ENCODE measurements around the gene SCN3A.

SCN3A gene

DNA sequence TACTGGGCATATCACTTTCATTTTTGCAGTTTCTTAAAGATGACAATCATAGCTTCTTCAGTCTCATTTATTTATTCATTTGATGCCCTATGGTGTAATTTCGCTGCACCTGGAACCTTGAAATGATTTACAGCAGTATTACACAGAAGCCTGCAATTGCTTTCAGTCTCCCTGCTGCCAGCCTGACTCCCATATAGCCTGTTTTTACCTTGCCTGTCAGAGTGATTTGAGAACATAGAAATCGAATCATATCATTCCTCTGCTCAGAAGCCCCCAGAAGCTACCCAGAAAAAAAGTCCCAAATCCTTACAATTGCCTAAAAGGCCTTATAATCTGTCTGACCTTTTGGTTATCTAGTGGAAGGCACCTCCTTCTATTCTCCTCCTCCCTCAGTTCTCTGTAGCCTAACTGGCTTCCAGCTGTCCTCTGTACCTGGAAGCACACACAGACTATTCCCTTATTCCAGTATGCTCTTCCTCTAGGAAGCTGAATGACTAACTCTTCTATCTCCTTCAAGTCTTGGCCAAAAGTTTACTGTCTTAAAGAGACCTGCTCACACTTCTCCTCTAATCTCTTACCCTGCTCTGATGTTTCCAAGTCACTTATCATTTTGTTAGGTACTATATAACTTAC lies 12.6 kb downstream of the SCN3A start:
- DNase-seq (ENCODE audit: low read depth): no peak

DNA sequence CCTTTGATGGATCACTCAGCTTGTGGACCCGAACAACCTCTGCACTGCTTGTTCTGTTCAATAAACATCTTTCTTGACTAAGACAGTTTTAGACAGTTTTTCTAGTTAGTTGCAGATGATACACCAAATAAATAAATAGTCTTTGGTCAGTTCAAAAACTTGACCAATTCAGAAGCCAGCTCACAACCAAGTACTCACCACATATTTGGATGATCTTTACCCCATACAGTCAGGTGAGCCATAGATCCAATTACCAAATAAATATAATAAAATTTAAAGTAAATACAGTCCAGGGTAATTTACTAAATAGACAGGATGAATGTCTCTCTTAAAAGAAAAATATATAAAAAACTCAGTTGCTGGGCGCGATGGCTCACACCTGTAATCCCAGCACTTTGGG lies 18.2 kb downstream of the SCN3A start:
- DNase-seq (ENCODE audit: low read depth): no peak

DNA sequence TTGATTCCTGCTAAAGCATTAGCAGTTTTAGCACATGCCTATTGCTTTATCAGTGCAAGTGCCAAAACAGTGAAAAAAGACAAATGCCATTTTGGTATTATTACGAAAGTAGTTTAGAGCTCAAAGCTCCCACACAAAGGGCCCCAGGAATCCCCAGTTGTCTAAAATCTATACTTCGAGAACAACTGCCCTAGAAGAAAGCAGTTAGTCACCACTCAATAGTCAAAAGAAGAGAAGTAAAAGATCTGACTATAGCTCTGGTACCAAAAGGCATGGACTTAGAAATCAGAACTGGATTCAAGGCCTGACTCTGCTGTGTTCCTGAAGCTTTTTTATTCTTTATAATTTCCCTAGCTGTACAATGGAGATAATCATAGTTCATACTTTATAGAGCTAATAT lies 21.8 kb downstream of the SCN3A start:
- DNase-seq (ENCODE audit: low read depth): no peak

DNA sequence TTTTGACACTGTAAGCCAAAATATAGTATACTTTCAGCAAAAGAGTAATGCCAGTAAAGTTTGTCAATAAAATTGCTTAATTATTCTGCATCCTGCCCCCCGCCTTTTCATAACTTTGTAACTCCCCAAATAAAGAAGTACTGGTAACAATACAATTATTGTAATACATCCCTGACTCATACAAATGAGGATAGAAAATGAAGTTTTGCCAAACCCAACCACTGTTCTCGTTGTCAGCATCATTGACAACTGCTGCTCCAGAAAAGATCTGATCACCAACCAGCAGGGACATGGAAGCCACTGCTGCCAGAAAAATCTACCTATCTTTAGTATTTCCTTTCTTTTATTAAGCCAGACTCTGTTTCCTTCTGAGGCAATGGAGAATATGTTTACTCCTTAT lies 27.1 kb downstream of the SCN3A start:
- DNase-seq (ENCODE audit: low read depth): no peak

DNA sequence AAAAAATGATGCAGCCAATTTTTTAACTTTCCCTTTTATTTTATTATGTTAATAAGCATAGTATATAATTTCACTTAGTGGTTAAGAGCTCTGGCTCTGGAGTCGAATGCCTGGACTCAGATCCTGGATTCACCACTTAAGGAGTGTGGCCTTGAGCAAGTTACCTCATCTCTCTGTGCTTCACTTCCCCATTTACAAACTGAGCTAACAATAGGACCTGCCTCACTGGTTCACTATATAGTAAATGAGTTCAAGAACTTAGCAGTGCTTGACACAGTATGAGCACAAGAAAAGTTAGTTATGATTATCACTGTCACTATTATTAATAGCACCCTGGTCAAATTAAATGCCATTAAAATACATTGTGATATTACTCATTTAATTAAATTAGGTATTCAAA lies 30.6 kb downstream of the SCN3A start:
- DNase-seq (ENCODE audit: low read depth): no peak

DNA sequence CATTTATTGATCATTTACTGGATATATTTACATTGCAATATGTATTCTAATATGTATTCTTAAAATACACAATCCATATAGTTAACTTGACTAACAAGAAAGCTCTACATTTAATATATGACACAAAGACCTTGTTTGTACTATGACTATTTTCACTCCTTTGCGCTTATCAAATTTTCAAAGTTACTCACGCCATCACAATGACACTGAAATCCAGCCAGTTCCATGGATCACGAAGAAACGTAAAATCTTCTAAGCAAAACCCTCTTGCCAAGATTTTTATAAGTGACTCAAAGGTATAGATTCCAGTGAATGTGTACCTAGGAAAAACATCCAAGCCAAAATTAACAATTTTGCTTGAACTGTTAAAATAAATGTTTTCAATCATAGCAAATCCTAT lies 39.6 kb downstream of the SCN3A start:
- no peak for DNase-seq (ENCODE audit: low read depth)

DNA sequence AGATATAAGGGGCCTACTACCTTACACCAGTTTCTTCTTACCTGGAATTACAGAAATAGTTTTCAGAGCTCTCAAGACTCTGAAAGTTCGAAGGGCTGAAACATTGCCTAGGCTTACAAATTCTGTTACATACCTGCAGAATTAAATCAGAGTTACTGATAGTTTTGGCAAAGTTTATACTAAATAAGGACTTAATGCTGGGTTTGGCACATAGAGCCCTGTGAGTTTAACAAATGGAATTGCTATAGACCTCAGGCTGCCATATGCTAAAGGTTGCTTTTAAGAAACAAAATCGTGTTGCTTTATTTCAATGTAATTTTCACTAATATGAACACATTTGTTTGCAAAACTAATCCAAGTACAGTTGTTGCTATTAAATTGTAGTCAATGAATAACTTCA lies 40.1 kb downstream of the SCN3A start:
- DNase-seq (ENCODE audit: low read depth): no peak

DNA sequence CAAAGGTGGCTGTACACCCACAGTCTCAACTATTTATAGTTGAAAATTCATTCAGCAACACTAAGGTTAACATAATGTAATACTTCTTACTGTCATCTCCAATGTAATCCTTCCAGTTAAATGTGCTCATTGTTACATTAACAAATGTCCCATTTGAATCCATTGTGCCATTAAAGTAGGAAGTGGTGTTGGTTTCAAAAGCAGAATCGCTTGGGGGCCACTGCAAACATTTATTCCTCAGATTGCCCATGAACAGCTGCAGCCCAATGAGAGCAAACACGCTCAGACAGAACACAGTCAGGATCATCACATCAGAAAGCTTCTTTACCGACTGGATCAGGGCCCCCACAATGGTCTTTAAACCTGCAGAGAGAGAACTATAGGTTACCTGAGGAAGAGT lies 41.4 kb downstream of the SCN3A start:
- DNase-seq (ENCODE audit: low read depth): no peak

DNA sequence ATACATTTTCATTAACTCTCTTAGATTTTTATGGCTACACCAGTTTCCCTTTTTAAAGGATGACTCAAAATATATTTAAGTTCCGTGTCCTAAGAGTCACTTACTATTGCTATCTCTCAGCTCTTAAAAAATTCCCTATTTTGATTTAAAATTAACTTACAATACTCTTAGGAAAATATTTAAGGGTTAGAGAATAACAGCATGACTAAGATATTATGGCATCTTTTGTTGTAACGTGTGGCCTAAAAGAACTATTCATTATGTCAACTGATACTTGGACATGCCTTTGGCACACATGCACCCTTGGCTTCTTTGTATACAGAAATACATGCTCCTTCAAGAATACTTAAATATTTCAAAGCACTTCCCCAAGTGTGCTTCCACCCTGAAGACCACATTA lies 42.3 kb downstream of the SCN3A start:
- DNase-seq (ENCODE audit: low read depth): no peak

DNA sequence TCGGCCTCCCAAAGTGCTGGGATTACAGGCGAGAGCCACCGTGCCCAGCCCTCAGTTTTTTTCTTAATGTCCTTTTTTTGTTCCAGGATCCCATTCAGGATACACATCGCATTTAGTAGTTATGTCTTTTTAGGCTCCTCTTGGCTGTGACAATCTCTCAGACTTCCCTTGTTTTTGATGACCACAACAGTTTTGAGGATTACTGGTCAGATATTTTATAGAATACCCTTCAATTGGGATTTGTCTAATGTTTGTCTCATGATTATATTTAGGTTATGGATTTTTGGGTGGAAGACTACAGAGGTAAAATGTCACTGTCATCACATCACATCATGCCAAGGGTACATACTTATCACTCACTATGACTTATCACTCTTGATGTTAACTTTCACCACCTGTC lies 46.7 kb downstream of the SCN3A start:
- no peak for DNase-seq (ENCODE audit: low read depth)

DNA sequence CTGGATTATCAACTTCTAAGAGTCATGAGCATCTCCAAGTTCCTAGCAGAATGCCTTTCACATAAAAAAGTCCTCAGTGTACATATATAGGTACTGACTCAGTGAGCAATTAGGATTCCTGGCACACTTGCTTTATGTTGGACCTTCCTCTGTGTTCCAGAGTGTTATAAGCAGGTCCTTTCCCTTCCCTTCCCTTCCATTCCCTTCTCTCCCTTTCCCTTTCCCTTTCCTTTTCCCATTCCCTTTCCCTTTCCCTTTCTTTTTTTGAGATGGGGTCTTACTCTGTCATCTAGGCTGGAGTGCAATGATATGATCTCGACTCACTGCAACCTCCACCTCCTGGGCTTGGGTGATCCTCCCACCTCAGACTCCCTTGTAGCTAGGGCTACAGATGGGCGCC lies 48.7 kb downstream of the SCN3A start:
- no peak for DNase-seq (ENCODE audit: low read depth)

DNA sequence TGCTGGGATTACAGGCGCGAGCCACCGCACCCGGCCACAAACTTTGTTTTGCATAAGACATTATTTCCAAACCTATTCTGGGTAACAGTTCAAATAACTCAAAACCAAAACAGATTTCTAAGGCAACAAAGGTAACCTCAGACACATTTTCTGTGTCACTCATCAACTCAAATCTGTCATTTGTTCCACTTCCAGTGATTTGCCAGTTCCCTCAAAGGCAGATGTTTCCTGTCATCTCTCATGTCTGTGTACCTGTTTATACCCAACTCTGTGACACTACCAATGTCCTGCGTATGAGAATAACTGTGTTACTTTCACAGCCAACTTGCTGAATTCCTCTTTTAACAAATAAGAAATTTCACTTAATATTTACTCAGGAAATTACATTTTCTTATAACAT lies 54.4 kb downstream of the SCN3A start:
- DNase-seq (ENCODE audit: low read depth): no peak

DNA sequence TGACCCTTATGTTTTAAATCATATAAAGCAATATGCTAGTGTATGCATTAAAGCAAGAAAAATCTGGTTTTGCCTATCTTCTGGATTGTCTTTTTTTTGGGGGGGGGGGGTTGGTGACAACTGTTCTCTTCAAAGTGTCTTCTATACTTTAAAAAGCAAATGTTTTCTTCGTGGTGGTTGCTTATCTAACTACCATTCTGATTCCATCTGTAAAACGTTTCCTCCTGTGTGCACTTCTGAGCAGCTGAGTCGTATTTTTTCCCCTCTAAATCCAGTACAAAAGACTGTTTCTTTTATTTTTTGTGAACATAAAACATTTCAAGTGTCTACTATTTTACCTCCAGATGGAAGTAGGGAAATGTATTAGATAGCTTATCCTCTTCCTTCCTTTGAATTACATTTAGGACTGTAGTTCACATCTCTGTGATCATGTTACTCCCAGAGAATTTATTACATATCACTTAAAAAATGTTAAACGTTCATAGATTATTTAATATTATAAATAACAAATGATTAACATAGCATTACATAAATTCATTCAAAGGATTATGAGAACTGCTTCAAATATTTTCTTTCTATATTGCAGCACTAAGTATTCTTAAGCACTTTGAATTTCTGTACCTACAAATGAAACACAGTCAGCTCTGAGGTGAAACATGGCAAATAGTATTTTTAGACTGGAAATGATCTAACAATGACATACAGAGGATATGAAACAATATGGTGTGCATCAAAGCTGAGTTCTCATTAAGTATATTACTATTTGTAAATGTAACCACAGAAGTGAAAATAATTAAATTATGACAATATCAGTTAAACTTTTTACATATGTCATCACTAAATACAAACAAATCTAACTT lies 56.4 kb downstream of the SCN3A start:
- no peak for DNase-seq (ENCODE audit: low read depth)

DNA sequence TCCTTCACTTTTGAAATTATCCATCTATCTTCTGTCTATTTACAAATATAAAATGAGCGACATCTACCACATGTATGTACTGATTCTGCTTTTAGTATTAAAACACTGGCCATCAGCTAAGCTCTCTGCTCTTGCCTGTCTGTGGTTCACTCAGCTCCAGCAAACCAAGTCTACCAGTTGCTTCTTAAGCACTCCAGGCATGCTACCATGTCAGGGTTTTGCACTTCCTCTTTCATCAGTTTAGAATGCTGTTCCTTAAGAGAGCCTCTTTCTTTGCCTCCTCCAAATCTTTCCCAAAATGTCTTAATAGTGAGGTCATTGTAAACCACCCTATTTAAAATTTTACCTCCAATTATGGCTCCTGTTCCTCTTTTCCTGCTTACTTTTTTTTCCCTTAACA lies 59.5 kb downstream of the SCN3A start:
- no peak for DNase-seq (ENCODE audit: low read depth)

DNA sequence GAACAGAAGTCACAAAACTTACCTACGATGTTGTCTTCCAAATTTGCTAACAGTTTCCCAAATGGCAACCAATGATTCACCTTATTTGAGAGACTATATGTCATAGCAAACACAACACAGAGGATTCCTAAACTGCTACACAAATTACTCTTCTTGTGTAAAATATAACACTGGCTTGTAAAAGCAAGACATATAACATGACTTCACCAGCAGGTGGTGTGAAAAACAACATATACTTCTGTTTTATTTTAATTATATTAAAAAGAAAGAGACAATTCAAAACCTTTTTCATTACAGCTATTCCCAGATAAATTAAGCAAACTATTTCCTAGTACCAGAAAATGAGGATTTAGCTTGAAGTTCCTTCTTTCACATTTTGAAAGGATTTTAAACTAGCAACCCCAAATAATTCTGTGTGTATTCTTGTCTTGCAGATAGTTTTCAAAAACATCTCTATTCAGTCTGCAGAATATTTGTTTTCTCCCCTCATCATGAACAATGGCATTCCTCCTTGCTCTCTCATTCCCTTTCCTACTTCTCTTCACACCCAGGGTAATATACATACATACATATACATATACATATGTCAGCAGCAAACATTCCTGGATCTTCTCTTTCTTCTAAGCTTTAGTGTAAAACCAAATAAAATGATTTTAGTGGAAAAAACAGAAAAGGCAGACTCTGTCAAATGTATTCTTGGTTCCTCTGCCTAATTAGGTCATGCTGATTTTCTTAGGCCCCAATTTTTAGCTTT lies 62.1 kb downstream of the SCN3A start:
- no peak for DNase-seq (ENCODE audit: low read depth)

DNA sequence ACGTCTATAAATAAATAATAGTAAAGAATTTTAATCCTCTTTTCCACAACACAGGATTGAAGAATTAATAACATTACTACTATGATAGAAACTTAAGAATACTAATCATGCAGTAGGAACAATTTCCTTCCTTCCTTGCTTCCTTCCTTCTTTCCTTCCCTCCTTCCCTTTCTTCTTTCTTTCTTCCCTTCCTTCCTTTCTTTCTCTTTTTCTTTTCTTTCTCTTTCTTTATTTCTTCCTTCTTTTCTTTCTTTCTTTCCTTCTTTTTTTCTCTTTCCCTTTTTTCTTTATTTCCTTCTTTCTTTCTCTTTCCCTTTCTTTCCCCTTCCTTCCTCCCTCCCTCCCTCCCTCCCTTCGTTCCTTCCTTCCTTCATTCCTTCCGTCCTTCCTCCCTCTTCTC lies 77.6 kb downstream of the SCN3A start:
- DNase-seq (ENCODE audit: low read depth): no peak

DNA sequence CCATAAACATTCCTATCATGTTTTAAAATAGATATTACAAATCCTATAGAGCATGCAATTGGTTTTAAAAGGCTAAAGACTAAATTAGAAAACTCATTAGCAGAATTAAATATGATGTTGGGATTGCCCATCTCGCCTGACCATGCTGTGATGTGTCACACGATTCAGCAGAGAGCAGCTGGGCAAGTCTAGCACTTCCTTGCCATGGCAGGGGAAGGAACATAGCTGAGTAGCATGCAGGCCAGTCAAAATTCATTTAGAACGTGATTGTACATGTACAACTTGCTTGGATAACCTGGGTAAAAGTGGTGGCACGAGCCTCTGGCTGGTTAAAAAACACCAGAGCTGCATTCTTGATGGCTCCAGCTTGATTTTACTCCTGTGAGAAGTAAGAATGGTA lies 81.3 kb downstream of the SCN3A start:
- DNase-seq (ENCODE audit: low read depth): no peak

DNA sequence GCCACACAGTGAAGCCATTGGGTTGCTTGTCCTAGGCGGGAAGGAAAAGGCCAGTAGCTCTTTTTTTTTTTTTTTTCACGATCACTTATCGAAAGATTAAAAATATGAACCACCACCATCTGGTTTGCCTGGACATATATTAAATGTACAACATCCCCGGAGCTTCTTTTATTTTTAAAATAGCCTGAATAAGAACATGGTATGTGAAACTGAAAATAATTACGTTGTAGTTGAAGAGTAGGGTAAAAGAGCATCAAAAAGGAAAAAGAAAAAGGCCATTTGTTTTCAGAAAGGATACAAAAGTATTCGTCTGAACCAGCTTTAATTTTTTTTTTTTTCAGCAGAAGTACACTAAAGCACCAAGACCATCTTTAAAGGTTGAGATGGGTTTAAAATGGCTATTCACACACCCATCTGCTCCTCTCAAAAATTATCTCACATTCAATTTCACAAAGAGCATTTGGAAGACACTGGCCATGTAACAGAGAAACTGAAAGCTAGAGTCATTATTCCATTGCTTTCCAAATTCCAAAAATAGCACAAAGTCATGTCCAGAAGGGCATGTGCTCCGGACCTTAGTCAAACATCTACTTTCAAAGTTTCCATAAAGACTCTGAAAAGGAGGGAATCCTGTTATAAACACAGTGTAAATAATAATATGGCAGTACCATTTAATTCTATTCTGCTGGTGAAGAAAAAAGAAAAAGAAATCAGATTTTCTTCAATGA lies 82.9 kb downstream of the SCN3A start:
- no peak for DNase-seq (ENCODE audit: low read depth)

DNA sequence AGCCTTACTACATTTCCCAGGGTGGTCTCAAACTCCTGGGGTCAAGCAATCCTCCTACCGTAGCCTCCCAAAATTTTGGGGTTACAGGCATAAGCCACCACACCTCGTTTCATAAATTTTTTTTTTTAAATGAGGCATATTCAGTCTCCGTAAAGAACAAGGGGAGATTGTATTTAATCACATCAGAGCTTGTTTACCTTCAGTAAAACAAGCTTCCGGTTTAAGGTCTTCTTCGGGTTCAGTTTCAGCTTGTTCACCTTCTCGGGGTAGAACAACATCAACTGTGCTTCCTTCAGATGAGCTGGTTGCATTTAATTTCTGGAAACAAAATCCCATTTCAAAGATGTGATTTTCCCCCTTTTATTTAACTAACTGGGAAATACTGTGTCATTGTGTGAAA lies 88.6 kb downstream of the SCN3A start:
- DNase-seq (ENCODE audit: low read depth): no peak

DNA sequence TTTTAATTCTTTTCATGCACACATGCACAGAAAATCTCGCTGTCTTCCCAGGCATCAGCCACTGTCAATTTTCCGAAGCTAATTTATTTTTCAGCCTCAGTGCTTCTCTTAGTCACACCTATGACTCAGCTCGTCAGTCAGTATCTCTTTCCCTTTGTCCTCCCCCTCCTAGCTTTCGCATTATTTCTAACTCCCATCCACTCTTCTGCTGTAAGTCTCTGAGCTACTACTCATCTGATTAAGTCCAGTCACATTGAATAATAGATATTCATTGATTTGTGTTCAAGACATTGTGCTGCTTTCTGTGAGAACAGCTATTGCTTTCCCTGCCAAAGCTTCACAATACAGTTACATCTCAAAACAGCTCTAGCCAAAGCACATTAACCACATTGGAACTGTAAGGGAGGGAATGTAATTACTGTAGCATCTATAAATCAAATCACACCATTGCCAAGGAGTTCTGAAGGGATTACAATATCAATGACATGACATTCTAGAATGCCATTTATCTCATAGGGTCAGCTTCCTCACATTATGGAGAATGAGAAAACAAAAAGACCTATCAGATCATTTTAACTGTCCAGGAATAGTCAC lies 89.4 kb downstream of the SCN3A start:
- no peak for DNase-seq (ENCODE audit: low read depth)

DNA sequence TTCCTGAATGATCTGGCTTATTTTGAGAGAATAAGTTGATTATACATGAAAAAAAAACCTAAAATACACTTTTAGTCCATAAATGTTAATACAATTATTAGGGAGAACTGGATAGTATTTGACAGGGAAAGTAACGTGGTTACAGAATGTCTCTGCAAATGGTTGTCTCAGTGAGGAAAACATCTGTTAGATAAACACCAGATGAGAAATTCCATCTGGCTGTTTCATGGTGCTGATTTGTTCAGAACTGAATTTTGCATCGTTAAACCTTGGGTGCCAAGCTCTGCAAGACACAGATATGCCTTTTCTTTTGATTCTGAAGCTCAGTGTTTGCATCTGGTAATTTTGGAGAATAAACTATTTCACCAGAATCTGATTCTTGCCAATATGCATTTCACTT lies 90.4 kb downstream of the SCN3A start:
- no peak for DNase-seq (ENCODE audit: low read depth)

DNA sequence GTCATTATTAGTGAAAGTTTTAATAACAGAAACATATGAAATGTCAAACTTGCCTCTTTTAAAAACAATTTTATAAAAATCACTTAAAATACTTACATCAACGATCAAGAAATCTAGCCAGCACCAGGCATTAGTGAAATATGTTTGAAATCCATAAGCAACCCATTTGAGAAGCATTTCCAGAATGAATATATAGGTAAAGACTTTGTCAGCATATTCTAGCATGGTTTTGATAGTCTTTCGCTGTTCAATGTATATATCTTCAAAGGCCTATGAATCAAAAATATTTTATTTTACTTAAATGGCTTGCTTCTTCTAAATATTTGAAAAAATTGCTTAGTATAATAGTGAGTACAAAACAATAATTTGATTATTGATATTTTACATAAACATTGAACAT lies 91.1 kb downstream of the SCN3A start:
- no peak for DNase-seq (ENCODE audit: low read depth)
